Adipocyte (in vitro differentiated cells): ENCODE measurements around the gene RPS6KL1.
A peak's percentile ranks its signal among the peaks of the same experiment; 100 is the strongest.

Source experiments
- DNase-seq: peaks from one replicate; pipeline ENCODE4 v3.0.0-alpha.2; 2015; ENCODE audit warnings: low read depth
- H3K27me3 ChIP-seq: replicated peaks from 2 replicates; pipeline ENCODE4 v1.7.0; 2013; ENCODE audit warnings: mild to moderate bottlenecking, low read length, moderate library complexity; ENCODE audit not compliant: control insufficient read depth, insufficient read depth
- H3K36me3 ChIP-seq: 2 replicates; pipeline ENCODE4 v1.7.0; 2013; ENCODE audit warnings: low read length, mild to moderate bottlenecking, moderate library complexity; ENCODE audit not compliant: control insufficient read depth, insufficient read depth, severe bottlenecking
- H3K4me1 ChIP-seq: 2 replicates; pipeline ENCODE4 v1.7.0; 2013; ENCODE audit warnings: mild to moderate bottlenecking, low read length, moderate library complexity; ENCODE audit not compliant: control insufficient read depth, insufficient read depth
- H3K4me3 ChIP-seq: 2 replicates; pipeline ENCODE4 v1.7.0; 2013; ENCODE audit warnings: mild to moderate bottlenecking, low read length, moderate library complexity
- H3K9ac ChIP-seq: 2 replicates; pipeline ENCODE4 v1.7.0; 2013; ENCODE audit warnings: mild to moderate bottlenecking, low read length, moderate library complexity
- H3K9me3 ChIP-seq: 2 replicates; pipeline ENCODE4 v1.7.0; 2013; ENCODE audit warnings: mild to moderate bottlenecking, low read length, moderate library complexity; ENCODE audit not compliant: control insufficient read depth

RPS6KL1 gene, protein sequence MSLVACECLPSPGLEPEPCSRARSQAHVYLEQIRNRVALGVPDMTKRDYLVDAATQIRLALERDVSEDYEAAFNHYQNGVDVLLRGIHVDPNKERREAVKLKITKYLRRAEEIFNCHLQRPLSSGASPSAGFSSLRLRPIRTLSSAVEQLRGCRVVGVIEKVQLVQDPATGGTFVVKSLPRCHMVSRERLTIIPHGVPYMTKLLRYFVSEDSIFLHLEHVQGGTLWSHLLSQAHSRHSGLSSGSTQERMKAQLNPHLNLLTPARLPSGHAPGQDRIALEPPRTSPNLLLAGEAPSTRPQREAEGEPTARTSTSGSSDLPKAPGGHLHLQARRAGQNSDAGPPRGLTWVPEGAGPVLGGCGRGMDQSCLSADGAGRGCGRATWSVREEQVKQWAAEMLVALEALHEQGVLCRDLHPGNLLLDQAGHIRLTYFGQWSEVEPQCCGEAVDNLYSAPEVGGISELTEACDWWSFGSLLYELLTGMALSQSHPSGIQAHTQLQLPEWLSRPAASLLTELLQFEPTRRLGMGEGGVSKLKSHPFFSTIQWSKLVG

DNA sequence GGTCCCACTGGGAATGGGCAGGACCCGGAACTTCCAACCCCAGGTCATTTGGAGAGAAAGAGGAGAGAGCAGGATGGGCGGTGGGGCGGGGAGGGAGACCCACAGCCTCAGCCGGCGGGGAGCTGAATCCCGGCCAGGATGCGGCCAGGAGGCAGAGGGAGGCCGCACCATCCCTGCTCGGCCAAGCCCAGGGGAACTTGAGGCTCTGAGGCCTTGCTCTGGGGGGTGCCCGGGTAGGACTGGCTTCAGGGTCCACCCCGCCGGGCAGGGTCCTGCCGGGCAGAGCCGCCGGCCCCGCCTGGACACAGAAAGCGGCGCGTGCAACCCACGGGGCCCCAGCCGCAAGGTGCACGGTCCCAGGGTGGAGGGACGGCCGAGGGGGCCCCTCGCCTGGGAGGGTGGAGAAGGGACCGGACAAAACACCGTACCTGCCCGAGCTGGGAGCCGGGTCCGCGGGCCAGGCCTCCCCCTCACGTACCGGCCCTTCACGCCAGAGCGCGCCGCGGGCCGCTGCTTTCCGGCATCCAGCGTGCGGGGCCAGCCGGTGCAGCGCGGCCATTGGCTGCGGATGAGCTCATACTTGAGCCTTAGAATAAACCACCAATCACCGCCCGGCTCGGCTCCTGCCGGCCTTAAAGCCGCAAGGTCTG, at the start of gene RPS6KL1:
Gene RPS6KL1, minus strand, starts transcription at position 509 of the 650 bp plus-strand sequence. CDS start 1,719 bp downstream, outside the sequence.
- peak; percentile 75 for DNase-seq
- Histone ChIP-seq H3K9ac (peak within 1 kb of the TSS; percentile 70), H3K36me3 (no peaks in the 10 kb centered on the region), H3K4me1 (peaks cover 6% of the 10 kb centered on the region), H3K27me3 (no peaks in the 10 kb centered on the region), H3K4me3 (peak within 1 kb of the TSS; percentile 82), H3K9me3 (no peaks in the 10 kb centered on the region)

DNA sequence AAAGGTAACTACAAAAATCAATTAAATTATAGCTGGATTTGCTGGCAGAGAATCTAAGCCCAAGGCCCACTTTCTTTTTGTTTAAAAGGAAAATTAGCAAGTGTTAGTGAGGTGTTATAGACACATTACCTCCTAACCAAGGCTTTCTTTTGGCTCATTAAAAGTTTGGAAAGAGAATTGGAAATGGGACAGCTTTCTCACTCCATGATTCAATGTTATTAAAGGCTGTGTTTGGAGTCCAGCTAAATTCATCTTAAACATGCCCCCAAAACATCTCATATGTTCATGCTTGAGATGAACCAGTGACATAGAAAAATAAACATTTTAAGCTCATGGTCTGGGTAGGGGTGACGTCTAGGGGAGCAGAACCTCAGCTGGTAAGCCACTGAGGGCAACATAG, 45.8 kb upstream of the RPS6KL1 start:
- Histone ChIP-seq H3K9me3 (no peaks in the 10 kb centered on the region), H3K4me1 (peaks cover 7% of the 10 kb centered on the region), H3K4me3 (no peak overlapping the region), H3K27me3 (no peaks in the 10 kb centered on the region), H3K9ac (no peak overlapping the region), H3K36me3 (no peaks in the 10 kb centered on the region)
- no peak for DNase-seq

DNA sequence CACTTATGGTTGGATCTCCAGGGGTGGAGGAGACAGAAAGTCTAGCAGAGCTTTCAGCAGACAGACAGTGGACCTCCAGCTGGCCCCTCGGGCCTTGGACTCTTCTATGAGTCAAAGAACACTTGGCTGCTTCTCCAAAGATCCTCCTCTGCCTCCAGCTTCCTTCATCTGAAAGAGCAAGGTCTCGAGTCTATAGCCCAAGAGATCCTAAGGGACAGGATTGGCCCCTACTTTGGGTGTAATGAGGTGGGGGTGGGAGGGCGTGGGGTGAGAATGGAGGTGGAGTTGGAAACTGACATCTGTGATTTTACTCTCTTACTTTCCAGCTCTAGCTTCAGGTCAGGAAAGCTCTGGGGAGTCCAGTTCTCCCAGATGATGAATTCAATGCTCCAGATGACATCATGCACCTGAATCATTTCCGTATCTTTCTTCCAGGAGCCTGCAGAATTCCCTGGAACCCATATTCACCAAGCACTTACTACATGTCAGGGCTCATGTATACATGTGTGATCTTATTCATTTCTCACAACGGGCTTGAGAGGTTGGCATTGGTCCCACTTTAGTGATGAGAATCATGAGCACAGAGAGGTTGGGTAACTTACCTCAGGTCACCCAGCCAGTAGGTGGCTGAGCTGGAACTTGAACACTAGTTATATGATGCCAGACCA, 42.6 kb upstream of the RPS6KL1 start:
- no peak overlapping the region for H3K9ac ChIP-seq
- H3K4me3 ChIP-seq = no peak overlapping the region
- no peaks in the 10 kb centered on the region for H3K27me3 ChIP-seq
- H3K36me3 ChIP-seq = no peaks in the 10 kb centered on the region
- H3K9me3 ChIP-seq = no peaks in the 10 kb centered on the region
- peaks cover 17% of the 10 kb centered on the region for H3K4me1 ChIP-seq
- DNase-seq = no peak

DNA sequence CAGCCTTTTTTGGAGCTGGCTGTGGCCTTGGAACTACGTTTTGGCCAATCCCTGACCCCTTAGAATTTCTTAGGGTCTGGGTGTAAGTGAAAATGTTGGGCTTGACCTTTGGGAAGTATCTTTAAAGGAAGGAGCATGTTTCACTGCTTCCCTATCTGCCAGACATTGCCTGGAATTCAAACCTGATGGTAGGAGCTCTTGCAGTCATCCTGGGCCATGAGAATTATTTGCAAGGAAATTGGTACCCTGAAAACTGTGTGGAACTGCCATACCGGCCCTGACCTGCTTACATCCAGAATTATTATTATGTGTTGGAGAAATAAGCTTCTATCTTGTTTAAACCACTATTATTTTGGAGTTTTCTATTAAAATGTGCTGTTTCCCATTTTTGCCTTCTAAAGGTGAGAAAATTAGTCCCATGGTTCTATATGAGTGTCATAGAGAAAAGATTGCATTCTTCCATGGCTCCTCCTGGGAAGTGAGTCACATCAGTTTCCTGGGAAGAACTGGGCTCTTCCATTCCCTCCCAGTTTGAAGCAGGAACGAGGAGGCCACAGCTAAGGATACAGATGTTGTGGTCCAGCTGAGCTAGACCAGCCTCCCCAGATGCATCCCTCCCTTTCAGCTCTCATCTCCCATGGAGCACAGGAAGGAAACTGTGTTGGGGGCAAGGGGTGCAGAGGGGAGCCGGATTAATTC, 41.9 kb upstream of the RPS6KL1 start:
- DNase-seq = no peak
- Histone ChIP-seq H3K9ac (no peak overlapping the region), H3K9me3 (no peaks in the 10 kb centered on the region), H3K4me3 (no peak overlapping the region), H3K36me3 (no peaks in the 10 kb centered on the region), H3K27me3 (no peaks in the 10 kb centered on the region), H3K4me1 (peaks cover 17% of the 10 kb centered on the region)

DNA sequence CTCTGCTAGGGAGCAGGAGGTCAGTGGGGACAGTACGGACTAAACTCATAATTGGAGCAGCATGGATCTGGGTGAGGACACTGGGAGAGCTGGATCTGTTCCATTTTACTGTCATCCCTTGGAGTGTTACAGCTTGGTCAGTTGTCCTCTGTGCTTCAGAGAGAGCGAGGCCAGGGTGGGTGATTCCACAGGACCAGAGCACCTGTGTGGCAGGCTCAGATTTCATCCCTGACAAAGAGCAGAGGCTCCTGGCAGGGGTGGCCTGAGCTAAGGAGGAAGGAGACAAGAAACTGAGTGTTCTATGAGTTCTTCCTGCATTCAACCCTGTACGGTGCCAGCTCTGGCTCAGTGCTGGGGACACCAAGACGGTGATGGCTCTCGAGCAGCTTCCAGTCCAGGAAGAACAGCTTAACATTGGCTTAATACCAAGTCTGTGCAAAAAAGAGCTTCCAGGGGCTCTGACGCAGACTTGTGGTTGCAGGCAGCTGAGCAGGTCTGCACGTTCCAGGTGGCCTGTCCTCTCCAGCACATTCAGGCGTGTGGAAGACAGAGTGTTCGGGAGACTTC, 40.7 kb upstream of the RPS6KL1 start:
- Histone ChIP-seq H3K4me1 (peaks cover 17% of the 10 kb centered on the region), H3K36me3 (no peaks in the 10 kb centered on the region), H3K9ac (no peak overlapping the region), H3K4me3 (no peak overlapping the region), H3K9me3 (no peaks in the 10 kb centered on the region), H3K27me3 (no peaks in the 10 kb centered on the region)
- no peak for DNase-seq

DNA sequence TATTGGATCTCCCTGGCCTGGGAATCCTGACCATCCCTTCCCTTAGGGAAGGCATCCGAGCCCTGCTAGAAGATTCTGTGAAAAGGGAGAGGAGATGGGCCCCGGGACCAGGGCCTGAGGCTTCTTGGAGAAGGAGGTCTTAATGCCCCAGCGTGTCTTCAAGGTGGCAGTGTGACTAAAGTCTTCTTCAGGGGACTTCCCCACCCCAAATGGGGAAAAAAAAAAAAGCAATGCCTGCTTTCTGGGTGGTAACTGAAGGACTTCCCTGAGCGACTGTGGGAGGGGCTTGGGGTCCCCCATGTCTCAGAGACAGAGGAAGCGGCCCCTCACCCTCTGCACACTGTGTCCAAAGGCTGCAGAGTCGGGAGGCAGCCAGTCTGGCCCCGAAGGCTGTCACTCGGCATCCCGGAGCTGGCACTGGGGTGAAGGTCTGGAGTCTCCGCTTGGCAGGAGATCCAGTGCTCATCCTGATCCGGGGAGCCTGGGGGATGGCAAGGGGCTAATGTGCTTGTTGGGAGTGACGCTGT, 40.2 kb upstream of the RPS6KL1 start:
- no peaks in the 10 kb centered on the region for H3K36me3 ChIP-seq
- H3K4me3 ChIP-seq = no peak overlapping the region
- H3K27me3 ChIP-seq = no peaks in the 10 kb centered on the region
- no peaks in the 10 kb centered on the region for H3K9me3 ChIP-seq
- DNase-seq = no peak
- no peak overlapping the region for H3K9ac ChIP-seq
- peaks cover 17% of the 10 kb centered on the region for H3K4me1 ChIP-seq

DNA sequence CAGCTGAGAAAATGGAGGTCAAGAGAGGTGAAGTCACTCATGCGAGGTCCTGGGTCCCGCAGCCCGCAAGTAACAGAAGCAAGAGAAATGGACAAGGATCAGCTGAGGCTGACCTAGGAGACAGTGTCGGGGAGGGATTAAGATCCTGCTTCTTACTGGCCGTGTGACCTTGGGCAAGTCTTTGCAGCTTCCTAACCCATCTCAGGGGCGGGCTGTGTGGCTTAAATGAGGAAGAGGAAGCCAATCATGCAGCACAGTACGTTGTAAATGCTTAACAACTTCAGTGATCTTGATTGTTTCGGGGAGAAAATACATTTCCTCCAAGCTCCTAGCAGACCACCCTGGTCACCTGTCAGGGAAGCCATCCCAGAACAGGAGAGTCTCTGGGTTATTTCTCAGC, 39.4 kb upstream of the RPS6KL1 start:
- Histone ChIP-seq H3K4me1 (peaks cover 17% of the 10 kb centered on the region), H3K27me3 (no peaks in the 10 kb centered on the region), H3K36me3 (no peaks in the 10 kb centered on the region), H3K4me3 (no peak overlapping the region), H3K9me3 (no peaks in the 10 kb centered on the region), H3K9ac (no peak overlapping the region)
- no peak for DNase-seq

DNA sequence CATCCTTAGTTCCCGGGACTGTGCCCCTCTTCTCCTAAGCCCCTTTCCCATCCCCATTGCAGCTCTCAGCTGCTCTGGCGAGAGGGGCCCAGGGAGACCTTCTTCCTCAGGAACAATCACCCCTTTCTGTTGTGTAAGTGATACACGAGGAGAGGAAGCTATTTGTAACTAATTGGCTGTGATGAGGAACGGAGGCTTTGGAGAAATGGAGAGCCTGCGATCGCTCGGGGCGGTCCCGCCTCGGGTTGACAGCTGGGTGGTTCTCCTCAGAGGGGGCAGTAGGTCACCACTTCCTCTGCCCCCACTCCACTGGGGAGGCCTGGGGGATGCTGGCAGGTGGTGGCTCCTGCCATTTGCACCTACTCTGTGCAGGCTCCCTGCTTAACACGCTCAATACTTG, 39.0 kb upstream of the RPS6KL1 start:
- Histone ChIP-seq H3K36me3 (no peaks in the 10 kb centered on the region), H3K9me3 (no peaks in the 10 kb centered on the region), H3K9ac (no peak overlapping the region), H3K4me3 (no peak overlapping the region), H3K27me3 (no peaks in the 10 kb centered on the region), H3K4me1 (peaks cover 17% of the 10 kb centered on the region)
- no peak for DNase-seq

DNA sequence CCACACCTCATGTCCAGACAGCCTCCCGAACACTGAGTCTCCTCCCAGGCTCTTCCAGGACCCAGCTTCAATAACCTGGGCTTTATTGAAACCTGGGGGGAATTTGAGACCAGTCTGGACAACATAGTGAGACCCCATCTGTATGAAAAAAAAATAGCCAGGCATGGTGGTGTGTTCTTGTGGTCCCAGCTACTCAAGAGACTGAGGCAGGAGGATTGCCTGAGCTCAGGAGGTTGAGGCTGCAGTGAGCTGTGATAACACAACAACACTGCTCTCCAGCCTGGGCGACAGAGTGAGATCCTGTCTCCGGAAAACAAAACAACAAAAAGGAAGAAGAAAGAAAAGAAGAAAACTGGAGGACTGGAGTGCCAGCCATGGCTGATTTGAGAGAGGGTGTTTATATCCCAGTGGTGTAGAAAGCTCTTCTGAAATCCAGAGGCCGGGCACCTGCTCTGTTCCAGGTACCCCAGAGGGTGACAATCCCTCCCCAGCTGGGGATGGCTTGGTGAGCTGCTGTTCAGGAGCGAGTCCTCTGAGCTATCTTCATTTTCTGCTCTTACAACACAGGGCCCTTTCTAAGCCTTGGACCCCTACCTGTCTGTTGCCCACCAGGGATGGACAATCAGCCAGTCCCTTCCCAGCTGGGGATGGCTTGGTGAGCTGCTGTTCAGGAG, 38.3 kb upstream of the RPS6KL1 start:
- Histone ChIP-seq H3K4me1 (peaks cover 17% of the 10 kb centered on the region), H3K36me3 (no peaks in the 10 kb centered on the region), H3K9ac (no peak overlapping the region), H3K9me3 (no peaks in the 10 kb centered on the region), H3K4me3 (no peak overlapping the region), H3K27me3 (no peaks in the 10 kb centered on the region)
- no peak for DNase-seq

DNA sequence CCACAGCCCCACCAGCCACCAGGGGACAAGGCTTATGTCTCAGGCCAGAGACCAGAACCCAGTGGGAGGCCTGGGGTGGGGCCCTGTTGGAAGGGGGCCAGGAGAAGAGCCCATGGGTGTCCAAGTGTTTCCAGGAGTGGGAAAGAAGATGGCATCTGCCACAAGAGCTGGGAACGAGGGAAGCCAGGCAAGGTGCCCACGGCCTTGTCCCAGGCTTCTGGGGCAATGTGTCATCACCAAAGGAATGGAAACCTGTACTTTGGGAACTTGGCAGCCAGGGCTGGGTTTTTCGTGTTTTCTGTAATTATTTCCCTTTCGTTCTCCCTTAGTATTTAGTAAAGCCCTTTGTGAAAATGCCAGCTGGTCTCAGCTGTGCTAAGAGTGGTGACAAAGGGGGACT, 37.7 kb upstream of the RPS6KL1 start:
- no peak for DNase-seq
- no peak overlapping the region for H3K9ac ChIP-seq
- no peak overlapping the region for H3K4me3 ChIP-seq
- peaks cover 13% of the 10 kb centered on the region for H3K4me1 ChIP-seq
- no peaks in the 10 kb centered on the region for H3K9me3 ChIP-seq
- H3K36me3 ChIP-seq = no peaks in the 10 kb centered on the region
- H3K27me3 ChIP-seq = no peaks in the 10 kb centered on the region
